Mammary epithelial cell (primary cell): Measurements from ENCODE around the gene PRND.

Experiments used
- EZH2 ChIP-seq: IDR thresholded peaks from 2 replicates; pipeline ENCODE4 v1.6.1; 2012; ENCODE audit warnings: low read length, inconsistent platforms, borderline replicate concordance
- TF ChIP-seq, protein P1 (sequence below), 2 donors: IDR thresholded peaks in 1 of 2; conservative IDR thresholded peaks in 1 of 2; 2 replicates each; pipeline ENCODE4 v1.5.1; 2011 to 2012; ENCODE audit warnings: inconsistent platforms in 2 of 2, low read length in 2 of 2, mild to moderate bottlenecking in 2 of 2, control low read depth in 1 of 2, low read depth in 1 of 2; ENCODE audit not compliant: insufficient read depth in 1 of 2; ENCODE audit errors: extremely low read depth in 1 of 2

- TF ChIP-seq, protein P1, sequence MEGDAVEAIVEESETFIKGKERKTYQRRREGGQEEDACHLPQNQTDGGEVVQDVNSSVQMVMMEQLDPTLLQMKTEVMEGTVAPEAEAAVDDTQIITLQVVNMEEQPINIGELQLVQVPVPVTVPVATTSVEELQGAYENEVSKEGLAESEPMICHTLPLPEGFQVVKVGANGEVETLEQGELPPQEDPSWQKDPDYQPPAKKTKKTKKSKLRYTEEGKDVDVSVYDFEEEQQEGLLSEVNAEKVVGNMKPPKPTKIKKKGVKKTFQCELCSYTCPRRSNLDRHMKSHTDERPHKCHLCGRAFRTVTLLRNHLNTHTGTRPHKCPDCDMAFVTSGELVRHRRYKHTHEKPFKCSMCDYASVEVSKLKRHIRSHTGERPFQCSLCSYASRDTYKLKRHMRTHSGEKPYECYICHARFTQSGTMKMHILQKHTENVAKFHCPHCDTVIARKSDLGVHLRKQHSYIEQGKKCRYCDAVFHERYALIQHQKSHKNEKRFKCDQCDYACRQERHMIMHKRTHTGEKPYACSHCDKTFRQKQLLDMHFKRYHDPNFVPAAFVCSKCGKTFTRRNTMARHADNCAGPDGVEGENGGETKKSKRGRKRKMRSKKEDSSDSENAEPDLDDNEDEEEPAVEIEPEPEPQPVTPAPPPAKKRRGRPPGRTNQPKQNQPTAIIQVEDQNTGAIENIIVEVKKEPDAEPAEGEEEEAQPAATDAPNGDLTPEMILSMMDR (conservative IDR thresholded peaks at IDR 0.05 in 1 of 2, IDR thresholded peaks at IDR 0.05 in 1 of 2; ENCODE audit: extremely low read depth in 1 of 2, insufficient read depth in 1 of 2, low read depth in 1 of 2, low read length in 2 of 2) = no peak
- TF ChIP-seq EZH2 = no peak
These were observed 39.0 kb upstream of the PRND start for GRCh38 chr20:4682682-4683081.
